ENCODE data around the gene KIRREL3.
"Not testable (repeated sequence)": the region's sequence is repeated elsewhere in the genome, so short reads cannot be mapped to it uniquely, and the experiment has no call there.

The KIRREL3 gene

GRCh38 chr11:126385991-126386728, 614.4 kb downstream of the KIRREL3 start:
- Histone ChIP-seq H3K36me3 (replicated peaks; ENCODE audit: low read depth, low read length) (no peaks in the 10 kb centered on the region), H3K4me2 (ENCODE audit: low read length) (no peak overlapping the region), H3K79me2 (ENCODE audit: low read length) (no peaks in the 10 kb centered on the region), H4K20me1 (ENCODE audit: insufficient read depth, low read length) (no peaks in the 10 kb centered on the region), H3K4me1 (ENCODE audit: low read length) (no peaks in the 10 kb centered on the region), H3K4me3 (ENCODE audit: low read length) (no peak overlapping the region), H3K9ac (ENCODE audit: low read length) (no peak overlapping the region), H3K27me3 (ENCODE audit: low read depth, low read length) (no peaks in the 10 kb centered on the region), H2AFZ (ENCODE audit: low read depth, low read length) (no peak overlapping the region), H3K9me3 (ENCODE audit: insufficient read depth, low read length) (no peaks in the 10 kb centered on the region), H3K27ac (ENCODE audit: low read length) (no peak overlapping the region)
- TF ChIP-seq CTCF (IDR thresholded peaks at IDR 0.05; ENCODE audit: low read depth, low read length), result no peak
- TF ChIP-seq EZH2phosphoT487 (IDR thresholded peaks at IDR 0.05; ENCODE audit: low read depth), result no peak

- no peak for TF ChIP-seq EZH2phosphoT487 (IDR thresholded peaks at IDR 0.05; ENCODE audit: low read depth)
- Histone ChIP-seq H3K79me2 (ENCODE audit: low read length) (no peaks in the 10 kb centered on the region), H3K4me3 (ENCODE audit: low read length) (no peak overlapping the region)
These were observed 616.0 kb downstream of the KIRREL3 start for GRCh38 chr11:126384449-126385070.

DNA sequence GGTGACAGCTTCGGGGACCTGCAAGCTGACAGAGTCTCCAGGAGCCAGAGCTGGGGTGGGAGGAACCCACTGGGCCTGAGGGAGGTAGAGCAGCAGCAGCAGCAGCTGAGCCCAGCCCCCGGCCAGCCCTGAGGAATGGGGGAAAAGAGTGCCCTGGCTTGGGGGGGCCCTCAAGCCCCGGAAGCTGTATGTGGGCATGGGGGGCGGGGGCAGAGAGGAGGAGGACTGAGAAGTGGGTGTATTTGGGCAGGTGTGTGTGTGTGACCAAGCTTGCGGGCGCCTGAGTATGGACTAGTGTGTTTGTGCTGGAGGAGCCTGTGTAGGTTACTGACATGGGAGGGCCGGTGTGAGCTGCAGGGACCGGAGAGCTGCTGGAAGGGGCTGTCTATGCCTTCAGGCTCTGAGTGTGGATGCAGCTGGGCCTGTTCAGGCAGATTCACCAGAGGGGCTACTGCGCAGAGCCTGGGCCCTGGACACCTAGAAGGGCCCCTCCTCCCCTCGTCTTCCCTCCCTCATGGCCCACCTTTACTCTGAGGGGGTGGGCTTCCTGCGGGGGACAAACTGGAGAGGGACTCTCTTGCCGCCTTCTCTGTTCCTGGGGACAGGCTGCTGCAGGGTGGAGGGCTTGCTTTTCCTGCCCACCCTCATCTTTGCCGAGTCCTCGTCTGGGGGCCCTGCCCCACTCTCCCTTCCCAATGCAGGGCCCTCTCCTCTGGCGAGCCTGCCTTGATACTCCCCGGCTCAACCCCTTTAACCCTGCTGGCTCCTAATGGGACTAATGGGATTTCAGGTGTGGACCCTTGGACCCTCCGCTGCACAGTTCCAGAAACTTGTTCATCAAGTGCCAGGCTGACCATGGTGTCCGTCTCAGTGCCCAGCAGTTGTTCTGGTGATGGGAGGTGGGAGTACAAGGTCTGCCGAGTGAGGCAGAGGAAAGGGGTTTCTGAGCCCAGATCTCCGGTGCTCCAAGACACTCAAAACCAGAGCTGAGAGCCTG, 616.9 kb downstream of the KIRREL3 start:
- Histone ChIP-seq H3K79me2 (ENCODE audit: low read length) (no peaks in the 10 kb centered on the region), H3K4me3 (ENCODE audit: low read length) (no peak overlapping the region), H3K9me3 (ENCODE audit: insufficient read depth, low read length) (no peaks in the 10 kb centered on the region), H3K9ac (ENCODE audit: low read length) (no peak overlapping the region), H4K20me1 (ENCODE audit: insufficient read depth, low read length) (no peaks in the 10 kb centered on the region), H3K4me1 (ENCODE audit: low read length) (no peaks in the 10 kb centered on the region), H3K36me3 (replicated peaks; ENCODE audit: low read depth, low read length) (no peaks in the 10 kb centered on the region), H3K27ac (ENCODE audit: low read length) (no peak overlapping the region), H3K27me3 (ENCODE audit: low read depth, low read length) (no peaks in the 10 kb centered on the region), H2AFZ (ENCODE audit: low read depth, low read length) (no peak overlapping the region), H3K4me2 (ENCODE audit: low read length) (no peak overlapping the region)
- no peak for TF ChIP-seq EZH2phosphoT487 (IDR thresholded peaks at IDR 0.05; ENCODE audit: low read depth)
- TF ChIP-seq CTCF (IDR thresholded peaks at IDR 0.05; ENCODE audit: low read depth, low read length), result no peak

More at GRCh38 chr11:126384449-126385070, 616.0 kb downstream of the KIRREL3 start:
- Histone ChIP-seq H3K27me3 (ENCODE audit: low read depth, low read length) (no peaks in the 10 kb centered on the region), H2AFZ (ENCODE audit: low read depth, low read length) (no peak overlapping the region), H3K4me1 (ENCODE audit: low read length) (no peaks in the 10 kb centered on the region), H3K9ac (ENCODE audit: low read length) (no peak overlapping the region), H4K20me1 (ENCODE audit: insufficient read depth, low read length) (no peaks in the 10 kb centered on the region), H3K27ac (ENCODE audit: low read length) (no peak overlapping the region), H3K9me3 (ENCODE audit: insufficient read depth, low read length) (no peaks in the 10 kb centered on the region), H3K36me3 (replicated peaks; ENCODE audit: low read depth, low read length) (no peaks in the 10 kb centered on the region), H3K4me2 (ENCODE audit: low read length) (no peak overlapping the region)

DNA sequence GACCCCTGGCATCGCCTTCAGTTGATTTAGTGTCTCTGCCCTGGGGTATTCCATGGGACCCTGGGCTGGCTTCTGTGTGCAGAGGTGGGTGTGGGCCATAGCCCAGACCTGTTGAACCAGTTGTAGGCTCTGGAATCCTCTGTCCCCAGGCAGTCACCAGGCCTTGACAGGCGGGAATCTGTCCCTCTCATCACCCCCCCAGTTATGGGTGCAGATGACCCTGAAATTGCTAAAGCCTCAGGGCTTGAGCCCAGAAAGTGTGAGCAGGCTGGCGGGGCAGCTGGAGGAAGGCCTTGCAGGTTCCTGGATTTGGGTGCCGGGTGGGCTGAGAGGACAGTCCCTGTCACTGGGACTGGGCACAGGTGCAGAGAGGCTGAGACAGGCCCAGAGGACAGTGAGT, 617.9 kb downstream of the KIRREL3 start:
- H3K4me1 ChIP-seq (ENCODE audit: low read length); H3K4me2 ChIP-seq (ENCODE audit: low read length); H3K9ac ChIP-seq (ENCODE audit: low read length); H3K79me2 ChIP-seq (ENCODE audit: low read length); H4K20me1 ChIP-seq (ENCODE audit: insufficient read depth, low read length); H2AFZ ChIP-seq (ENCODE audit: low read depth, low read length); H3K27ac ChIP-seq (ENCODE audit: low read length); H3K36me3 ChIP-seq (replicated peaks; ENCODE audit: low read depth, low read length); H3K4me3 ChIP-seq (ENCODE audit: low read length); H3K9me3 ChIP-seq (ENCODE audit: insufficient read depth, low read length); H3K27me3 ChIP-seq (ENCODE audit: low read depth, low read length): not testable (repeated sequence)

GRCh38 chr11:126381960-126382359, 618.6 kb downstream of the KIRREL3 start:
- H3K27me3 ChIP-seq (ENCODE audit: low read depth, low read length); H4K20me1 ChIP-seq (ENCODE audit: insufficient read depth, low read length); H3K79me2 ChIP-seq (ENCODE audit: low read length); H3K36me3 ChIP-seq (replicated peaks; ENCODE audit: low read depth, low read length); H3K27ac ChIP-seq (ENCODE audit: low read length); H2AFZ ChIP-seq (ENCODE audit: low read depth, low read length); H3K9ac ChIP-seq (ENCODE audit: low read length); H3K4me2 ChIP-seq (ENCODE audit: low read length); H3K4me1 ChIP-seq (ENCODE audit: low read length); H3K9me3 ChIP-seq (ENCODE audit: insufficient read depth, low read length); H3K4me3 ChIP-seq (ENCODE audit: low read length): not testable (repeated sequence)
